ENCODE results near the gene OARD1.

DNA sequence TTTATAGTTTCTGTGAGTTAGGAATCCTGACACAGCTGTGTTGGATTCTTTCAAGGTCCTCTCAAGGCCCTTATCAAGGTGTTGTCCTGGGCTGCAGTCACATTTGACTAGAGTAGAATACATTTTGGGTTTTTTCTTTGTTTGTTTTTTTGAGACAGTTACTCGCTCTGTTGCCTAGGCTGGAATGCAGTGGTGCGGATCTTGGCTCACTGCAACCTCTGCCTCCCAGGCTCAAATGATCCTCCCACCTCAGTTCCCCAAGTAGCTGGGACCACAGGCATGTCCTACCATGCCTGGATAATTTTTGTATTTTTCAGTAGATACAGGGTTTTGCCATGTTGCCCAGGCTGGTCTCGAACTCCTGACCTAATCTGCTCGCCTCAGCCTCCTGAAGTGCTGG lies 16.3 kb upstream of the OARD1 start:
- TF ChIP-seq, protein P1, sequence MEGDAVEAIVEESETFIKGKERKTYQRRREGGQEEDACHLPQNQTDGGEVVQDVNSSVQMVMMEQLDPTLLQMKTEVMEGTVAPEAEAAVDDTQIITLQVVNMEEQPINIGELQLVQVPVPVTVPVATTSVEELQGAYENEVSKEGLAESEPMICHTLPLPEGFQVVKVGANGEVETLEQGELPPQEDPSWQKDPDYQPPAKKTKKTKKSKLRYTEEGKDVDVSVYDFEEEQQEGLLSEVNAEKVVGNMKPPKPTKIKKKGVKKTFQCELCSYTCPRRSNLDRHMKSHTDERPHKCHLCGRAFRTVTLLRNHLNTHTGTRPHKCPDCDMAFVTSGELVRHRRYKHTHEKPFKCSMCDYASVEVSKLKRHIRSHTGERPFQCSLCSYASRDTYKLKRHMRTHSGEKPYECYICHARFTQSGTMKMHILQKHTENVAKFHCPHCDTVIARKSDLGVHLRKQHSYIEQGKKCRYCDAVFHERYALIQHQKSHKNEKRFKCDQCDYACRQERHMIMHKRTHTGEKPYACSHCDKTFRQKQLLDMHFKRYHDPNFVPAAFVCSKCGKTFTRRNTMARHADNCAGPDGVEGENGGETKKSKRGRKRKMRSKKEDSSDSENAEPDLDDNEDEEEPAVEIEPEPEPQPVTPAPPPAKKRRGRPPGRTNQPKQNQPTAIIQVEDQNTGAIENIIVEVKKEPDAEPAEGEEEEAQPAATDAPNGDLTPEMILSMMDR (IDR thresholded peaks at IDR 0.05) = no peak
- no peak for TF ChIP-seq JUND (IDR thresholded peaks at IDR 0.05)
- no peak for TF ChIP-seq TCF12 (IDR thresholded peaks at IDR 0.05)
- TF ChIP-seq RAD21 (IDR thresholded peaks at IDR 0.05; ENCODE audit: low read length) = no peak
- no peak for TF ChIP-seq POLR2AphosphoS5 (IDR thresholded peaks at IDR 0.05; ENCODE audit: low read depth, low read length)
- no peak for TF ChIP-seq RFX5 (IDR thresholded peaks at IDR 0.05; ENCODE audit: low read length)
